ENCODE measurements around the gene OR6X1. TPM values are rescaled to one million over a fixed set of nuclear protein-coding genes. Genes with fewer than 3 reads are reported as not detected.

OR6X1 gene
- total RNA-seq, 6 experiments from 2014 or later: not detected

DNA sequence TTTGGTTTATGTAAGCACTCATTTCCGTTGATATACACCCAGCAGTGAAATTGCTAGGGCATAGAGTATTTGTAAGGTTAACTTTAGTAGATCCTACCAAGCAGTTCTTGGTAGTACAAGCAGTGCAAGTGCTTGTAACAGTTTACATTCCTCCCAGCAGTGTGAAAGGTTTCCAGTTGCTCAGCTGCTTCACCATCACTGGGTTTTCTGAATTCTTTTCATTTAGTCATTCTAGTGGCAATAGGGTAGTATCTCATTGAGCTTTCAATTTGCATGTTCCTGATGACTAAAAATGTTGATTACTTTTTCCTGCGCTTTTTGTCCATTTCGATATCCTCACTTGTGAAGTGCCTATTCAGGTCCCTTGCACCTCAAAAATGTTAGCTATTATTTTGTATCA is 47.1 kb downstream of the OR6X1 start:
- ATAC-seq (no peak), DNase-seq (no peak)
- Histone ChIP-seq H3K4me3 (no peak overlapping the region), H3K9me3 (no peaks in the 10 kb centered on the region), H3K36me3 (no peaks in the 10 kb centered on the region), H3K4me1 (no peaks in the 10 kb centered on the region), H3K27ac (no peak overlapping the region), H3K27me3 (no peaks in the 10 kb centered on the region)
- intact Hi-C loops (cut with DNase I): loop anchor here (5.0 kb wide), 2 partner anchors 125 to 130 kb away; no protein-coding TSS in a partner anchor
- 75% methylated on average over 3 of the region's 3 CpGs for WGBS (ENCODE audit: insufficient coverage, low coverage, low lambda C conversion rate, missing lambda C conversion rate)
- no peak for TF ChIP-seq POLR2A (IDR thresholded peaks at IDR 0.05)
- TF ChIP-seq, protein P1, sequence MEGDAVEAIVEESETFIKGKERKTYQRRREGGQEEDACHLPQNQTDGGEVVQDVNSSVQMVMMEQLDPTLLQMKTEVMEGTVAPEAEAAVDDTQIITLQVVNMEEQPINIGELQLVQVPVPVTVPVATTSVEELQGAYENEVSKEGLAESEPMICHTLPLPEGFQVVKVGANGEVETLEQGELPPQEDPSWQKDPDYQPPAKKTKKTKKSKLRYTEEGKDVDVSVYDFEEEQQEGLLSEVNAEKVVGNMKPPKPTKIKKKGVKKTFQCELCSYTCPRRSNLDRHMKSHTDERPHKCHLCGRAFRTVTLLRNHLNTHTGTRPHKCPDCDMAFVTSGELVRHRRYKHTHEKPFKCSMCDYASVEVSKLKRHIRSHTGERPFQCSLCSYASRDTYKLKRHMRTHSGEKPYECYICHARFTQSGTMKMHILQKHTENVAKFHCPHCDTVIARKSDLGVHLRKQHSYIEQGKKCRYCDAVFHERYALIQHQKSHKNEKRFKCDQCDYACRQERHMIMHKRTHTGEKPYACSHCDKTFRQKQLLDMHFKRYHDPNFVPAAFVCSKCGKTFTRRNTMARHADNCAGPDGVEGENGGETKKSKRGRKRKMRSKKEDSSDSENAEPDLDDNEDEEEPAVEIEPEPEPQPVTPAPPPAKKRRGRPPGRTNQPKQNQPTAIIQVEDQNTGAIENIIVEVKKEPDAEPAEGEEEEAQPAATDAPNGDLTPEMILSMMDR (IDR thresholded peaks at IDR 0.05): no peak

DNA sequence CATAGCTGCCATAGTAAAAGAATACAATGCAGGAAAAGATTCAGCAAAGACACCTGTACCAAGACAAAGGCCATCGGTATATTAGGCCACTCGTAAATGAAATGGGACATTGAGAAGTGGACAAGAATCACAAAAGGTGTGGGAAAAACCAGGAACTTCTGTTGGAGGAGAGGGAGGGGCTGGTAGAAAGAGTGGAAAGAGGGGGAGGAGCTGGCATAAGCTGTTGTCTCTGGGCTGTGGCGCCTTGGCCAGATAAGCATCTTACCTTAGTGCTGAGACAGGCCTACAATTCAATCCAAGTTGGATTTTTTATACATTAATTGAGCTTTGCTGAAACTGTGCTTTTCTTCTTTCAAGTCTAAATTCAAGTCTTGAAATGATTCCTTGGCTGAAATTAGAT is 50.0 kb downstream of the OR6X1 start:
- Histone ChIP-seq H3K27me3 (no peaks in the 10 kb centered on the region), H3K9me3 (no peaks in the 10 kb centered on the region), H3K27ac (no peak overlapping the region), H3K4me1 (no peaks in the 10 kb centered on the region), H3K4me3 (no peak overlapping the region), H3K36me3 (no peaks in the 10 kb centered on the region)
- no peak for TF ChIP-seq POLR2A (IDR thresholded peaks at IDR 0.05)
- TF ChIP-seq, protein P1 (IDR thresholded peaks at IDR 0.05): no peak
- no peak for ATAC-seq
- WGBS (ENCODE audit: insufficient coverage, low coverage, low lambda C conversion rate, missing lambda C conversion rate): 80% methylated on average over 3 of the region's 3 CpGs
- no peak for DNase-seq
- intact Hi-C loops (cut with DNase I): no loop called here

Small RNA genes within 50 kb of the gene (small RNA-seq; reads per million reads assigned to genes)
- 0 reads per million in 2 experiments for gene RNU1-21P

Other genes with a start within 250 kb of the OR6X1 start
- gene SCN3B, start 99.9 kb downstream of the OR6X1 start, total RNA-seq: under 1 TPM in 5 of 6 experiments, not detected in 1; 0.04 to 0.20 (median 0.09) TPM
- gene ZNF202, start 12.9 kb downstream of the OR6X1 start, total RNA-seq: 1 to 10 TPM; 2.0 to 4.0 (median 2.7) TPM
- not detected for gene OR6M1, start 51.8 kb upstream of the OR6X1 start, total RNA-seq
- not detected for gene TMEM225, start 131.2 kb upstream of the OR6X1 start, total RNA-seq
- not detected for gene OR8D4, start 147.6 kb upstream of the OR6X1 start, total RNA-seq
- gene OR4D5, start 185.1 kb upstream of the OR6X1 start, total RNA-seq: not detected
- not detected for gene OR6T1, start 189.3 kb upstream of the OR6X1 start, total RNA-seq
- gene OR10S1, start 223.3 kb upstream of the OR6X1 start, total RNA-seq: not detected
- gene OR10G6, start 240.6 kb upstream of the OR6X1 start, total RNA-seq: not detected

Data from right lobe of liver (tissue), 6 donors.